Hepatocyte (in vitro differentiated cells): ENCODE data around the gene SERPINA5.

ENCODE experiments used
- CTCF ChIP-seq: fragments of 200-600 bp; sonication (generic); IDR thresholded peaks from 2 replicates; pipeline ENCODE4 v1.5.1; 2016; ENCODE audit warnings: antibody characterized with exemption, mild to moderate bottlenecking; ENCODE audit not compliant: poor library complexity
- EZH2 ChIP-seq: fragments of 200-600 bp; sonication (generic); IDR thresholded peaks from 2 replicates; pipeline ENCODE4 v1.6.1; 2016; ENCODE audit warnings: antibody characterized with exemption, mild to moderate bottlenecking, borderline replicate concordance

DNA sequence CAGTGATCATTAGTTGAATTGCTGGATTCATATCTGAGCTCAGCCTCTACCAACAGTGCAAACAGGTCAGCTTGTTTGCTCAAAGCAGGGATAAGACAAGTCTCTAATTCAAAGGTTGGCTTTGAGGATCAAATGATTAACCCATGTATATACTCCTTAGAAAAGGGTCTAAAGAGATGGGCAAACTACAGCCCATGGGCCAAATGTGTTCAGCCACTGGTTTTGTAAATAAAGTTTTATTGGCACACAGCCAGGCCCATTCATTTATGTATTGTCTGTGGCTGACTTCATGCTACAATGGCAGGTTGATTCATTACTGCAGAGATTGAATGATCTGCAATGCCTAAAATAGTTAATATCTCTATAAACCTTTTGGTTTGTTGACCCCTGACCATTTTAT is 16.8 kb upstream of the SERPINA5 start:
- TF ChIP-seq EZH2 (no peak), CTCF (no peak)
